ENCODE measurements around the gene ACBD6.
"Not testable (repeated sequence)": the region's sequence is repeated elsewhere in the genome, so short reads cannot be mapped to it uniquely, and the experiment has no call there.

ACBD6 gene

DNA sequence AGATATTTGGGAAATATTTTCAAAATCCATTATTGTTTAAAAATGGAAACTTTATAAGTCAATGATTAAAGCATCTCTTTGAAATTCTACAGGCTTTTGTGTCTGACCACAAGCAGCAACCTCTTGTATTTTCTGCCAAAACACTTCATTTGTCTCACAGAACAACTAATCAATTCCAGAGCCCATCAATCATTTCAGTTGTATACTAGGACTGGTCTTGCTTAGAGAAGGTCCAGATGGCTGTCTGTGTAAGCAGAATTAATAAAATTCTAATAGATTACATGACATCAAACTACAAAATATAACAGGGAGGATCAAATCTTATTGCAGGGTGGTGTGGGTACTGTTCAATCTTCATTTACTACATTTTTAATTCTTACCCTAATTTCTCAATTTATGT is 76.4 kb downstream of the ACBD6 start:
- DNase-seq (ENCODE audit: low read depth, low spot score), result no peak
- H3K27ac ChIP-seq, result no peak overlapping the region

DNA sequence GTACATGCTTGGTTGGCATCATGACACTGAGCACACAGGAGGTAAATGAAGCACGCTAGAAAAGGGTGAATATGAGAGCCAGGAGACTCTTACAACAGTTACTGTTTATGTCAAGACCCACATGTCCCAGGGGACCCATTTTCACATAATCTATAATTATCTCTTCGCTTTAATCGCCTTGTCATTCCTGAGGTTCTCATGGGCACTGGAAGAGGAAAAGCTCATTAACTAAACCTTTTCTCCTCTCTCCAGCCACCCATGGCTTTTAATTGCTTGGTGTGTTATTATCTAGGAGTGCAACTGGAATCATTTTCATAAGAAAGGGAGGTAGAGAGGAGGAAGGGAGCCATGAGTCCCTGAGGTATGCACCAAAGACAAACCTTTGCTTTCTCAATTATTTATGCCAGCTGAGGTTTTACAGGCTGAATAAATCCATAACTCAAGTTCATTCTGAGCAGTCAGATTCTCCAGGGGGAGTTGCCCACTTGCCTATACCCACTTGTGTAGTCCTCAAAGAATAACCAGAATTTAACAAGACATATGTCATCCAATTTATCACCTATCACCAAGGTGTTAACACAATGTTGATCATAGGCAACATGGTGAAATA is 77.4 kb downstream of the ACBD6 start:
- no peak for DNase-seq (ENCODE audit: low read depth, low spot score)
- no peak overlapping the region for H3K27ac ChIP-seq

DNA sequence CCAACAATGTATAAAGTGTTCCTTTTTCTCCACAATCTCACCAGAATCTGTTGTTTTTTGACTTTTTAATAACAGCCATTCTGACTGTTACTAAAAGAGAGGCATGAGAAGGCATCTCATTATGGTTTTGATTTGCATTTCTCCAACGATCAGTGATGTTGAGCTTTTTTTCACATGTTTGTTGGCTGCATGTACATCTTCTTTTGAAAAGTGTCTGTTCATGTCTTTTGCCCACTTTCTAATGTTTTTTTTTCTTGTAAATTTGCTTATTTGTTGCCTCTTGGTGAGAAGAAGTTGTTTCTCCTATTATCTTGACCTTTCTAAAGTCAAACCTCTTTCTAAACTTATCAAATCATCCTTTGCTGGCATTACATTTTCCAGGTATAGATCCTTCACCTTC is 80.8 kb downstream of the ACBD6 start:
- H3K27ac ChIP-seq, result no peak overlapping the region
- DNase-seq (ENCODE audit: low read depth, low spot score), result no peak

DNA sequence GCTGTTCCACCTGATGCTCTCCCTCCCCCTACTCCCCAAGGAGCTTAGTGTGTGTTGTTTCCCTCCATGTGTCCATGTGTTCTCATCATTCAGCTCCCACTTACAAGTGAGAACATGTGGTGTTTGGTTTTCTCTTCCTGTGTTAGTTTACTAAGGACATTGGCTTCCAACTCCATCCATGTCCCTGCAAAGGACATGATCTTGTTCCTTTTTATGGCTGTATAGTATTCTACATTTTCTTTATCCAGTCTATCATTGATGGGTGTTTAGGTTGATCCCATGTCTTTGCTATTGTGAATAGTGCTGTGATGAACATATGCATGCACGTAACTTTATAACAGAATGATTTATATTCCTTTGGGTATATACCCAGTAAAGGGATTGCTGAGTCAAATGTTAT is 81.2 kb downstream of the ACBD6 start:
- H3K27ac ChIP-seq; DNase-seq (ENCODE audit: low read depth, low spot score): not testable (repeated sequence)

DNA sequence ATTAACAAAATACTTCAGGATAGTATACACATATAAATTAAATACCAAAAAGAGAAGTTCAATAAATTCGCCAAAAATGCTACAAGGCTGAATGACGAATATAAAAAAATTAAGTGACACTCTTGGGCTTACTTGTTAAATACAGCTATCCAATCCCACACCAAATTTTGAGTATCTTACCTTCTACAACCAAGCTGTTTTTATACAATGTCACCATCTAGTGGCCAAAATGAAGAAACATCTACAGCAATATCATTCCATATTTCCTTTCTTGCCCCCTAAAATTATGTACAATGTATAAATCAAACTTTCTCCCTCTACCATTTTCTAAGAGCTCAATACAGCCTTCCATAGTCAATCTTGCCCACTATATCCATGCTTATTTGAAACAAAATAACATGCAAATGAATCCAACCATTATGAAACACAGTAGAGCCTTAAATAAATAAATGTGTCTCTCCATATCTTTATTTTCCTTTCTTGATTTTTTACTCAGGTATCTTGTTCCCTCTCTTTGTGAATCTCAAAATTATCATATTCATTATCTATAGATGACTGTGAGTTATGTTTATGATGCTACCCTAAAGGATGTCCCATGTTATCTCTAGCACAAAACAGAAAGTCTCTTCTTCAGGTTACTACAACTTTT is 86.3 kb downstream of the ACBD6 start:
- no peak overlapping the region for H3K27ac ChIP-seq
- DNase-seq (ENCODE audit: low read depth, low spot score), result no peak

DNA sequence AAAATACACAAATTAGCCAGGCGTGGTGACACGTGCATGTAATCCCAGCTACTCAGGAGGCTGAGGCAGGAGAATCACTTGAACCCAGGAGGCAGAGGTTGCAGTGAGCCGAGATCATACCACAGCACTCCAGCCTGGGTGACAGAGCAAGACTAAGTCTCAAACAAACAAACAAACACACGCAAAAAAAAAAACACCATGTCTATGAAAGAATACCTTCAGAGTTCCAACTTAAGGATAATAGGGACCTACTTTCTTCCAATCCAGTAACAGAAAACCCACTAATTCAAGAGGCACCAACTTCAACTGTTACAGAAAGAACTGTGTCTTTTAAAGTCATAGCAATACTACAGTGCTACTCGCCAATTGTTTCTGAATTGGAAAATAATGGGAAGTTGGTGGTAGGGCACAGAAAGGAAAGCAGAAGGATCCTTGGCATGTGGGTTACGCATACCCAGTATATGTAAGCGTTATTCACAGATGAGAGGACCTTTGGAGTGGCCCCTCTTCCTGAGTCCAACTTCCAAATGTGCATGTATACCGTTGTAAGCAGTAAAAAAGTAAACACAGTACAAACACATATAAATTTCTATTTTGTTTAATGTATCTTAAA is 87.0 kb downstream of the ACBD6 start:
- H3K27ac ChIP-seq, result no peak overlapping the region
- DNase-seq (ENCODE audit: low read depth, low spot score), result no peak

DNA sequence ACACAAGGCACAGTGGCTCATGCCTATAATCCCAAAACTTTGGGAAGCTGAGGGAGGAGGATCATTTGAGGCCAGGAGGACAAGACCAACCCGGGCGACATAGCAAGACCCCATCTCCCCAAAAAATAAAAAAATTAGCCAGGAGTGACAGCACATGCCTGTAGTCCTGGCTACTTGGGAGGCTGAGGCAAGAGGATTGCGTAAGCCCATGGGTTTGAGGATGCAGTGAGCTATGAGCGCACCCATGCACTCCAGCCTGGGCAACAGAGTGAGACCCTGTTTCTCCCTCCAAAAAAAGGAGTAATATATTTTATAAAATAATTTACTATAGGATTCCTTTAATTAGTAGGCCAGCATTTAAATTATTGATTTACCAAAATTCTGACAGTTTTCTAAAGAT is 89.8 kb downstream of the ACBD6 start:
- H3K27ac ChIP-seq, result no peak overlapping the region
- no peak for DNase-seq (ENCODE audit: low read depth, low spot score)

DNA sequence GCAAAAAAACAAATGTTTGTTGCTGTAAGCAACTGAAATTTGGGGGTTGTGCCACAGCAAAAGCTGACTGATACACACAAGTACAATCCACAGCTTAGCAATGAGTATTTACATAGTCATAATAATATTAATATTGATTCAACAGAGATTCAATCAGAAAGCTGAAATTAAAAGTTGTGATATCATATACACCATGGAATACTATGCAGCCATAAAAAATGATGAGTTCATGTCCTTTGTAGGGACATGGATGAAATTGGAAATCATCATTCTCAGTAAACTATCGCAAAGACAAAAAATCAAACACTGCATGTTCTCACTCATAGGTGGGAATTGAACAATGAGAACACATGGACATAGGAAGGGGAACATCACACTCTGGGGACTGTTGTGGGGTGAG is 94.2 kb downstream of the ACBD6 start:
- DNase-seq (ENCODE audit: low read depth, low spot score); H3K27ac ChIP-seq: not testable (repeated sequence)

DNA sequence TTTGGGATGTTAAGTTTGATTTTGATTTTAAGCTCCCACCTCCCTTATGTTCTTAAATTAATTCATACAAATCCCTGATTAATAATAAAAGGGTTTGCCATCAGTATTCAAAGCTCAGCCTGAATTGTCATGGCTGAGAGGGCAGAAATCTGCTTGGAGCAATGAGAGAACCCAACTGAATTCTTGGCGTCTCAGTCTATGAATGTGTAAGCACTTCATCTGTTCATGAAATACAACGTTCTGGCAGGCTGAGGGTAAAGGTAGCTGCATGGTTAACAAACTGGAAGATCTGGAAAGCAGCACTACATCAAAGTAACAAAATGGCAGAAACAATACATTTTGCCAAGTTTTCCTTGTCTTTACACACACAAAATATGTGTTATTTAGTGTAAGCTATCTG is 95.3 kb downstream of the ACBD6 start:
- H3K27ac ChIP-seq, result no peak overlapping the region
- DNase-seq (ENCODE audit: low read depth, low spot score), result no peak

DNA sequence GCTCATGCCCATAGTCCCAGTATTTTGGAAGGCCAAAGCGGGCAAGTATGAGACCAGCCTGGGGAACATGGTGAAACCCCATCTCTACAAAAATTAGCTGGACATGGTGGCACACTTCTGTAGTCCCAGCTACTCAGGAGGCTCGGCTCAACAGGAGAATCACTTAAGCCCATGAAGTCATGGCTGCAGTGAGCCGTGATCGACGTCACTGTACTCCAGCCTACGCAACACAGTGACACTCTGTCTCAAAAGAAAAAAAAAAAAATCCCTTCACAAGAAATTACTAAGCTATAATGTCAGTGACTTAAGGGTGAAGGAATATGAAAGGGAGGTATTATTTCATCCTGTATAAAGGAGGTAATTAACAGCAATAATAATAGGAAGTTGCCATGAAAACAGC is 99.8 kb downstream of the ACBD6 start:
- DNase-seq (ENCODE audit: low read depth, low spot score), result no peak
- no peak overlapping the region for H3K27ac ChIP-seq

DNA sequence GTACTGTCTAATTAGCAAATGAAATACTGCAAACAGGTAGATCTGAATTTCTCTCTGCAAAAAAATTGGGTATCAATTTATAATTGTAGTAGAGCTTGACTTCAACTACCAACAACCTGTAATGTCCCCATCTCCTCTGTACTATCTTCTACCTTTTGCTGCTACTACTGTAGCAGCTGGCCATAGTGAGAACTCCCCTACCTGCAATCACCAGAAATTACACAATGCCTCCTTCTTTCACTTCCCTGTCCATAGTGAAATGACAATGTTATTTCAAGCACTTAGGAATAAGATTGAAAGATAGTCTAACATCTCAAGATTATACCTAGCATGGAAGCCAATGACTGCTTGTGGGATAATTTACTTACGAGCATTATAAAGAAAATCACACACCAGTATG is 100.4 kb downstream of the ACBD6 start:
- H3K27ac ChIP-seq, result no peak overlapping the region
- DNase-seq (ENCODE audit: low read depth, low spot score), result no peak

DNA sequence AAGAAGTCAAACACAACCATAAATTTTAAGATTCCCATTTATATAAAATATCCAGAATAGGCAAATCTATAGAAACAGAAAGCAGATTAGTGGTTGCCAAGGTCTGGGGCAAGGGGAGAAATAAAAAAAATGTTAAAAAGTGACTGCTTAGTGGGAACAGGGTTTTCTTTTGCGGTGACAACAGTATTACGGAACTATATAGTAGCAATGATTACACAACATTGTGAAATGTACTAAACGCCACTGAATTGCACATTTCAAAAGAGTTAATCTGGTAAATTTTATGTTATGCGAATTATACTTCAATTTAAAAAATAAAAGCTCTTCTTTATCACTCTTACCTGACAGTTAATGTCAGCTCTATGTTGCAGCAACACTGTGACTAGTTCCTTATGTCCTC is 105.2 kb downstream of the ACBD6 start:
- DNase-seq (ENCODE audit: low read depth, low spot score), result no peak
- H3K27ac ChIP-seq, result no peak overlapping the region

DNA sequence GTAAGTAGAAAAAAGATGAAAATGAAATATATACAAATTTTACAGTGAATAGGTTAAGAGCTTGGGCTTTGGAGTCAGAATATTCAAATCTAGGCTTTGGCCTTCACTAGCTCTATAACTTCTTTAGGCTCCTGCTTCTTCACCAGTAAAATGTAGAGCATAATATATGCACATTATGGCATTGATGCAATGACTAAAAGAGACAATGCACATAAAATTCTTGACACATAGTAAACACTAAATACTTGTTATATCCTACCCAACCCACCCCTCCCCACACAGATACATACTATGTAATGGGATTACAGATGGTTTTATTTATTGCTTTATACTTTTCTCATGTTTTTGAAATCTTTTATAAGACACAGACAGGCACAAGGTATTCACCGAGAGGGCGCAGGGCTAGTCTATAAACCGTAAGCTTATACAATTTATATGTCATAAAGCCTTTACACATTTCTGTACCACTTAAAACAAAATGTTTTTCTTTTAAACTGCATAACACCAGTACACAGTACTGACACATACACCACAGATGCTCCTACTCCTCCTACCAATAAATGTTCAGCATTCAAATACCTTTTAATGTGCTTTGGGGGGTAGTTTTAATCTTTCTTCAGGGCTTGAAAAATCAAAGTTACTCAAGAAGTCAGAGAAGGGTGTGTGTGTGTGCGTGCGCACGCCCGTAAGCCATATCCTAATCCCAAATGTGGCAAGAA is 109.8 kb downstream of the ACBD6 start:
- no peak for DNase-seq (ENCODE audit: low read depth, low spot score)
- H3K27ac ChIP-seq, result no peak overlapping the region

DNA sequence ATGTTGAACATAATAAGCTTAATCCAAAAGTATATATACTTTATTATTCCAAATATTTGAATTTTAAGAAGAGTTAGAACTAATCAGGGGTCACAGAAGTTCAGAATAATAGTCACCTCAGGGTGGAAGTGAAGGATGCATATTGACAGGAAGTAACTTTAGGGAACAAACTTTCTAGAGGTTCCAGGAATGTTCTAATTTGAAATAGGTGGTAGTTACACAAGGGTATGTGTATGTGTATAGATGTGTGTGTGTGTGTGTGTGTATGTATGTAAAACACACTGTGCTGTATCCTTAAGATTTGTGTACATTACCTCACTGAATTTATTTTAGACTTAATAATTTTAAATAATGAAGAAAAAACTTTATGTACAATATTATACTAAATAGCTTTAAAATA is 110.4 kb downstream of the ACBD6 start:
- no peak overlapping the region for H3K27ac ChIP-seq
- no peak for DNase-seq (ENCODE audit: low read depth, low spot score)

DNA sequence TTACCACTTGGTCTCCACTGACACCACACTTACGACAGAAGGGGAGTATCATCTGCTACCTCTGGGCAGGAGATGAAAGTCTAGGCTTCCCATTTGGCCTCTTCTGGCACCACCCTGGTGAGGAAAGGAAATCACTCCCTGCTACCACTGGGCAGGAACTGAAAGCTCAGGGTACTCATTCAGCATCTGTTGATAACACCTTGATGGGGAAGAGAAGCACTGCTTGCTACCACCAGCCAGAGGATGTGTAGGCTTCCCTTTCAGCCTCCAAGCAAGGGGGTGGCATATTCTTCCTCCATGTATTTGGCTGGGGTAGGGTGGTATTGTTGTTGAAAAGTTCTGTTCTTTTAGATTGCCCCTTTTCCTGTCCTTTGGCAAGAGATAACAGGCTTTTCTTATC is 115.0 kb downstream of the ACBD6 start:
- no peak overlapping the region for H3K27ac ChIP-seq
- DNase-seq (ENCODE audit: low read depth, low spot score), result no peak

DNA sequence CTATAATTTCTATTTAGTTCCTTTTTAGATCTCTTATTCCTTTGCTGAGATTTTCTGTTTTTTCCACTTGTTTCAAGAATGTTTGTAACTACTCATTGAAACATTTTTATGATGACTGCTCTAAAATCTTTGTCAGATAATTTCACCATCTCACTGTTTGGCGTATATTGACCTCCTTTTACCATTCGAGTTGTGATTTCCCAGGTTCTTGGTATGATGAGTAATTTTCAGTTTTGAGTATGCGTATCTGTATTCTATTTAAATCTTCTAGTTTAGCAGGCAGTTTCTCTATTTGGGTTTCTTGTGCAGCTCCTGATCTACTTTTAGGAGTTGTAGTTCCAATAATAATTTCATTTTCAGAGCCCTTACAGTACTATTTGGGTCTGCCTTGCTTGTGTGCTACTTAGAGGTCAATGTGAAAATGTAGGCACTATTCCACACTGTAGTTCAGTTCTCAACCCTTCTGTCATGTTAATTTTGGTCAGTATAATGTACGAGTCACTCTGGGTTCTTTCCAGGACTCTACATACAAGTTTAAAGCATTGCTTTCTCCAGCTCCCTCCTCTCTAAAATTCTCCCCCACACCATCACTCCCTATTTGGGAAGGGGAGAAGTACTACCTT is 115.5 kb downstream of the ACBD6 start:
- no peak for DNase-seq (ENCODE audit: low read depth, low spot score)
- no peak overlapping the region for H3K27ac ChIP-seq

DNA sequence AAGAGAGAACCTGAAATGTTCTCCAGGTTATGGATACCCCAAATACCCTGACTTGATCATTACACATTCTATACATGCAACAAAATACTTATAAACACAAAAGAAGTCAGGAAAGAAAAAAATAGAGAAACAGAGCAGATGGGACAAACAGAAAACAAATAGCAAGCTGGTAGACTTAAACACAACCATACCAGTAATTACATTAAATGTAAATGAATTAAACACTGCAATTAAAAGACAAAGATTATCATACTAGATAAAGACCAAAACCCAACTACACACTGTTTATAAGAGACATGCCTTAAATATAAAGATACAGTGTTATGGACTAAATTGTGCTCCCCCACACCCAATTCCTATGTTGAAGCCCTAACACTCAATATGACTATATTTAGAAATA is 117.2 kb downstream of the ACBD6 start:
- H3K27ac ChIP-seq, result no peak overlapping the region
- DNase-seq (ENCODE audit: low read depth, low spot score), result no peak

DNA sequence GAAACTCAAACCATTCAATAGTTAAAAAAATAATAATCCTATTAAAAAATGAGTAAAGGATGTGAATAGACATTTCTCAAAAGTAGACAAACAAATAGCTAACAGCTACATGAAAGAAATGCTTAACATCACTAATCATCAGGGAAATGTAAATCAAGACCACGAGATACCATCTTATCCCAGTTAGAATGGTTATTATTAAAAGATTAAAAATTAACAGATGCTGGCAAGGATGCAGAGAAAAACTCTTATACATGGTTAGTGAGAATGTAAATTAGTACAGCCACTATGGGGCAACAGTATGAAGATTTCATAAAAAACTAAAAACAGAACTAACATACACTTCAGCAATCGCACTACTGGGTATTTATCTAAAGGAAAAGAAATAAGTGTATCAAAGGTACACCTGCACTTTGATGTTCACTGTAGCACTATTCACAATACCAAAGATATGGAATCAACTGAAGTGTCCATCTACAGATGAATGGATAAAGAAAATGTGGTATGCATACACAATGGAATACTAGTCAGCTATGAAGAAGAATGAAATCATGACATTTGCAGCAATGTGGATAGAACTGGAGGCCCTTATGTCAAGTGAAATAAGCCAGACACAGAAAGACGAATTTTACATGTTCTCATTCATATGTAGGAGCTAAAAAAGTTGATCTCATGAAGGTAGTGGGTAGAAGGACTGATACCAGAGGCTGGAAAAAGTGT is 117.9 kb downstream of the ACBD6 start:
- DNase-seq (ENCODE audit: low read depth, low spot score), result no peak
- no peak overlapping the region for H3K27ac ChIP-seq

DNA sequence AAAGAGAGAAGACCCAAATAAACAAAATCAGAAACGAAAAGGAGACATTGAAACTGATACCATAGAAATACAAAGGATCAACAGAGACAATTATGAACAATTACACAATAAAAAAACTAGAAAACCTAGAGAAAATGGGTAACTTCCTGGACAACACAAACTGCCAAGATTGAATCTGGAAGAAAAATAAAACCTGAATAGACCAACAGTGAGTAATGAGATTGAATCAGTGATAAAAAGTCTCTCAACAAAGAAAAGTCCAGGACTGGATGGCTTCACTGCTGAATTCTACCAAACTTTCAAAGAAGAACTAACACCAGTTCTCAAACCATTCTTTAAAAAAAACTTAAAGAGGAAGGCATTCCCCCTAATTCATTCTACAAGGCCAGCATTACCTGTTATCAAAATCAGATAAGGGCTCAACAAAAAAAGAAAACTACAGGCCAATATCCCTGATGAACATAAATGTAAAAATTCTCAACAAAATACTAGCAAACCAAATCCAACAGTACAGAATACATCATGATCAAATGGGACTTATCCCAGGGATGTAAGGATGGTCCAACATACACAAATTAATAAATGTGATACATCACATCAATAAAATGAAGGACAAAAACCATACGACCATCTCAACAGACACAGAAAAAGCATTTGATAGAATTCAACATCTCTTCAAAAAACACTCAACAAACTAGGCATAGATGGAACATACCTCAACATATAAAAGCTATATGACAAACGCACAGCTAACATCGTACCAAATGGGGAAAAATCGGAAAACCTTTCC is 119.9 kb downstream of the ACBD6 start:
- no peak for DNase-seq (ENCODE audit: low read depth, low spot score)
- H3K27ac ChIP-seq, result no peak overlapping the region

DNA sequence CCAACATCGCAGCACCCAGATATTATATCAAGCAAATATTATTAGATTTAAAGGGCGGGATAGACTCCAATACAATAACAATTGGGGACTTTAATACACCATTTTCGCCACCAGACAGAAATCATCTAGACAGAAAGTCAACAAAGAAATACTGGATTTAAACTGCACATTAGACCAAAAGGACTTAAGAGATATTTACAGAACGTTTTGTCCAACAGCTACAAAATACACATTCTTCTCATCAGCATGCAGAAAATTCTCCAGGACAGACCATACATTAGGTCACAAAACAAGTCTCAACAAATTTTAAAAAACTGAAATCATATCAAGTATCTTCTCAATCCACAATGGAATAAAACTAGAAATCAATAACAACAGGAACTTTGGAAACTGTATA is 121.2 kb downstream of the ACBD6 start:
- DNase-seq (ENCODE audit: low read depth, low spot score), result no peak
- H3K27ac ChIP-seq, result no peak overlapping the region
